Nephron (organoid): Measurements from ENCODE around the gene GAR1.

ENCODE experiments used
- H3K27ac Mint-ChIP-seq, 3 experiments: 2 replicates each; pipeline ENCODE4 v1.8.0; 2020; ENCODE audit warnings: mixed read lengths in 3 of 3, mild to moderate bottlenecking in 2 of 3, moderate library complexity in 1 of 3
- H3K27me3 Mint-ChIP-seq: 2 replicates; pipeline ENCODE4 v1.8.0; 2021; ENCODE audit warnings: low read depth, mild to moderate bottlenecking, moderate library complexity, mixed read lengths
- H3K36me3 Mint-ChIP-seq: 2 replicates; pipeline ENCODE4 v1.8.0; 2020; ENCODE audit warnings: low read depth, mixed read lengths
- H3K4me1 Mint-ChIP-seq: 2 replicates; pipeline ENCODE4 v1.8.0; 2020; ENCODE audit warnings: mixed read lengths
- H3K4me3 Mint-ChIP-seq, 3 experiments: 2 replicates each; pipeline ENCODE4 v1.8.0; 2020; ENCODE audit warnings: mild to moderate bottlenecking in 3 of 3, mixed read lengths in 3 of 3, moderate library complexity in 2 of 3
- H3K9me3 Mint-ChIP-seq: 2 replicates; pipeline ENCODE4 v1.8.0; 2020; ENCODE audit warnings: mixed read lengths
- CTCF ChIP-seq, 3 experiments: fragments of 200-600 bp; sonication (generic); IDR thresholded peaks; one replicate each; pipeline ENCODE4 v1.5.0; 2021; ENCODE audit warnings: antibody characterized with exemption in 3 of 3; ENCODE audit not compliant: unreplicated experiment in 3 of 3

The GAR1 gene

DNA sequence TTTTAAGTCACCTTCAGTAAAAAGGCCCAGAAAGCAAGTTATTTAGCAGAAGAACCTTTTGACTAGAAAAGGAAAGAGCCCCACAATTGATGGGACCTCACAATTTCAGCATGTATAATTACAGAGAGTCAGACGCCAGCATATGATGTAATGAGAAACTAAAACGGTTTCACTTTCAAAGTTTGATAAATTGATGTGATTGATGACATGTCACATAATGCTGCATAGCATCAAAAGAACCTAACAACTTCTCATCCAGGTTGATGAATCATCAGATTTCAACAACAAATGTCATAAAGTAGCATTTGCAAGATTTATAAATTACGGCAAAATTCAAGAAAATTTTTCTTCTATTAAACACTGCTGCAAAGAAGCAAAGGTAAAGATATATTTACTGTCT is 3.9 kb upstream of the GAR1 start:
- peaks cover 16% of the 10 kb centered on the region for H3K4me1 Mint-ChIP-seq
- no peaks in the 10 kb centered on the region for H3K9me3 Mint-ChIP-seq
- H3K36me3 Mint-ChIP-seq = no peaks in the 10 kb centered on the region
- no peak for TF ChIP-seq CTCF (IDR thresholded peaks at IDR 0.05; ENCODE audit: unreplicated experiment in 3 of 3)
- no peaks in the 10 kb centered on the region for H3K27me3 Mint-ChIP-seq
- H3K4me3 Mint-ChIP-seq = no peak overlapping the region
- no peak overlapping the region for H3K27ac Mint-ChIP-seq

DNA sequence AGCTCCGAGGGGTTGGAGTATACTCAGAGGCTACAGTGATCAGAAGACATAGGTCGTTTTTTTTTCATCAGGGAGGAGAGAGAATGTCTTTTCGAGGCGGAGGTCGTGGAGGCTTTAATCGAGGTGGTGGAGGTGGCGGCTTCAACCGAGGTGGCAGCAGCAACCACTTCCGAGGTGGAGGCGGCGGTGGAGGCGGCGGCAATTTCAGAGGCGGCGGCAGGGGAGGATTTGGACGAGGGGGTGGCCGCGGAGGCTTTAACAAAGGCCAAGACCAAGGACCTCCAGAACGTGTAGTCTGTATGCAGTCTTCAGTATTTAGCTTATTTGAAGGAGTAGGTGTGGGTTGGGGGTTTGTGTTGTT is 500 bp downstream of the GAR1 start:
- Mint-ChIP-seq H3K27me3 (no peaks in the 10 kb centered on the region), H3K36me3 (peaks cover 30% of the 10 kb centered on the region), H3K9me3 (no peaks in the 10 kb centered on the region), H3K4me3 (peak overlapping the region; percentile 95 to 99 (median 97)), H3K27ac (peak overlapping the region; percentile 92 to 97 (median 95)), H3K4me1 (peaks cover 23% of the 10 kb centered on the region)
- TF ChIP-seq CTCF (IDR thresholded peaks at IDR 0.05; ENCODE audit: unreplicated experiment in 3 of 3) = no peak

- no peak for TF ChIP-seq CTCF (IDR thresholded peaks at IDR 0.05; ENCODE audit: unreplicated experiment in 3 of 3)
- peak overlapping the region; percentile 95 to 99 (median 97) for H3K4me3 Mint-ChIP-seq
- H3K9me3 Mint-ChIP-seq = no peaks in the 10 kb centered on the region
- H3K4me1 Mint-ChIP-seq = peaks cover 23% of the 10 kb centered on the region
- peak overlapping the region in 1 of 3 experiments; percentile 5 for H3K27ac Mint-ChIP-seq
- peaks cover 38% of the 10 kb centered on the region for H3K36me3 Mint-ChIP-seq
- no peaks in the 10 kb centered on the region for H3K27me3 Mint-ChIP-seq
Observed at GRCh38 chr4:109816894-109817293, 1.3 kb downstream of the GAR1 start.

DNA sequence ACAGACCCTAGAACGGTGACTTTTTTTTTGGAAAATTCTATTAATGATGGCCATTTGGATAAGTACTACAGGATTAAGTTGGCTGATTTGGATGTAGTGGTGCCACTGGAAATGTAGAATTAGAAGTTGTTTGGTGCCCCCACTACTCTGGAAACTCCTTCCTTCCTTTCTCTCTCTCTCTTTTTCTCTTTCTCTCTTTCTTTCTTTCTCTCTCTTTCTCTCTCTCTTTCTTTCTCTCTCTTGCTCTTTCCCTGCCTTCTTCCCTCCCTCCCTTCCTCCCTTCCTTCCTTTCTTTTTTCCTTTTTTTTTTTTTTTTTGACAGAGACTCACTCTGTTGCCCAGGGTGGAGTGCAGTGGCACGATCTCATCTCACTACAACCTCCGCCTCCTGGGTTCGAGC is 2.7 kb downstream of the GAR1 start:
- no peaks in the 10 kb centered on the region for H3K9me3 Mint-ChIP-seq
- no peak overlapping the region for H3K27ac Mint-ChIP-seq
- no peaks in the 10 kb centered on the region for H3K27me3 Mint-ChIP-seq
- peak overlapping the region in 1 of 3 experiments; percentile 56 for H3K4me3 Mint-ChIP-seq
- H3K4me1 Mint-ChIP-seq = peaks cover 23% of the 10 kb centered on the region
- no peak for TF ChIP-seq CTCF (IDR thresholded peaks at IDR 0.05; ENCODE audit: unreplicated experiment in 3 of 3)
- peaks cover 47% of the 10 kb centered on the region for H3K36me3 Mint-ChIP-seq

DNA sequence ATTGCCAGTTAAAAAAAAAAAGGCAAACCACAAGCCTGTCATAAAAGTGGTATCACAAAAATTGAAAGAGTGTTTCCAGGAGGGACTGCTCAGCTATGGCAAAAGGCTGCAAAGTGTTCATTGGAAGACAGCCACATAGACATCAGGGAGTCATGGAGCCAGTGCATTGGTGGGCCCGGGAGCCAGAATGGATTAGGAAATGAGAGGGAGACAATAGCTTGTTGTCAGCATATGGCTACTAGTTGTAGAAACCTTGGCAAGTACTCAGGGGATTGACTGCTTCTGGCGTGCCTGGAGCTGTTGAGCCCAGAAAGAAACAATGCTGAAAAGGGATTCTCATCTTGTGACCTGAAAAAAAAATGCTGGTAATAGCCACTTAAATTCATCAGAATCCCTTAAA is 5.0 kb downstream of the GAR1 start:
- no peaks in the 10 kb centered on the region for H3K9me3 Mint-ChIP-seq
- peaks cover 19% of the 10 kb centered on the region for H3K4me1 Mint-ChIP-seq
- no peaks in the 10 kb centered on the region for H3K27me3 Mint-ChIP-seq
- H3K4me3 Mint-ChIP-seq = no peak overlapping the region
- TF ChIP-seq CTCF (IDR thresholded peaks at IDR 0.05; ENCODE audit: unreplicated experiment in 3 of 3) = no peak
- H3K27ac Mint-ChIP-seq = no peak overlapping the region
- H3K36me3 Mint-ChIP-seq = peaks cover 59% of the 10 kb centered on the region

DNA sequence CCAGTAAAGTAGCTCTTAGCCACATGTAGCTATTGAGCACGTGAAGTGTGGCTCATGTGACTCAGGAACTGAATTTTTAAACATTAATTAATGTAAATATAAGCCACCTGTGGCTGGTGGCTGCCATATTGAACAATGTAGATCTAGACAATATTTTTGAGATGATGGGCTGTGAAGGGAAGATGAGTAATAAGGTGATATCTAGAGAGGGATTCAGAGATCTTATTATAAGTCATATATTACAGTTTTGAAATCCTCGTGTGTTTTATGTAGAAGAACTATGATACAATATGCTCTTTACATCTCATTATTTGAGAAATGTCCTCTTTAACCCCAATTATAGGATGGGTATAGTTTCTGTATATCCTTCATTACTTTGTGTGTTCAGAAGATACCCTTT is 5.6 kb downstream of the GAR1 start:
- Mint-ChIP-seq H3K36me3 (peaks cover 59% of the 10 kb centered on the region), H3K4me1 (peaks cover 12% of the 10 kb centered on the region), H3K27ac (no peak overlapping the region), H3K4me3 (no peak overlapping the region), H3K27me3 (no peaks in the 10 kb centered on the region), H3K9me3 (no peaks in the 10 kb centered on the region)
- no peak for TF ChIP-seq CTCF (IDR thresholded peaks at IDR 0.05; ENCODE audit: unreplicated experiment in 3 of 3)
